ENCODE results near the gene RBM4B.

Gene RBM4B

GRCh38 chr11:66720899-66721470 is 43.3 kb upstream of the RBM4B start:
- TF ChIP-seq Cebpa-rat (IDR thresholded peaks at IDR 0.05), result no peak
- H3K4me2 ChIP-seq, result peak overlapping the region; percentile 41 to 85 (median 74)
- peak overlapping the region in 4 of 11 experiments; percentile 5 to 46 (median 15); a peak in 3 of 22 replicates for H3K9ac ChIP-seq
- H3K9me3 ChIP-seq (replicated peaks in 1 of 11), result no peaks in the 10 kb centered on the region
- peaks cover 16 to 59% (median 48%) of the 10 kb centered on the region in 10 experiments for H3K4me1 ChIP-seq
- H4K20me1 ChIP-seq, result peaks cover 0 to 87% (median 8%) of the 10 kb centered on the region in 11 experiments; a peak in 9 of 22 replicates
- no peak overlapping the region for H3K4me3 ChIP-seq
- H3K27me3 ChIP-seq, result peaks cover 0 to 4% (median 0%) of the 10 kb centered on the region in 11 experiments; a peak in 1 of 22 replicates
- peaks cover 0 to 63% (median 36%) of the 10 kb centered on the region in 11 experiments; a peak in 14 of 22 replicates for H3K36me3 ChIP-seq
- peak overlapping the region in 2 of 11 experiments; percentile 1 to 26; a peak in 1 of 22 replicates for H3K27ac ChIP-seq

GRCh38 chr11:66720223-66720898 is 42.7 kb upstream of the RBM4B start:
- Histone ChIP-seq H3K9me3 (replicated peaks in 1 of 11) (no peaks in the 10 kb centered on the region), H3K27me3 (no peaks in the 10 kb centered on the region), H3K4me3 (no peak overlapping the region), H3K4me2 (peak overlapping the region; percentile 41 to 85 (median 74)), H3K36me3 (peaks cover 0 to 69% (median 42%) of the 10 kb centered on the region in 11 experiments; a peak in 14 of 22 replicates), H3K4me1 (peaks cover 16 to 53% (median 43%) of the 10 kb centered on the region in 10 experiments), H3K27ac (no peak overlapping the region), H4K20me1 (peaks cover 0 to 82% (median 6%) of the 10 kb centered on the region in 11 experiments; a peak in 9 of 22 replicates), H3K9ac (peak overlapping the region in 2 of 11 experiments; percentile 20 to 46; a peak in 1 of 22 replicates)
- no peak for TF ChIP-seq Cebpa-rat (IDR thresholded peaks at IDR 0.05)

- TF ChIP-seq Cebpa-rat (IDR thresholded peaks at IDR 0.05), result no peak
- Histone ChIP-seq H3K4me3 (no peak overlapping the region), H3K9ac (no peak overlapping the region), H3K9me3 (replicated peaks in 1 of 11) (no peaks in the 10 kb centered on the region), H3K4me1 (peaks cover 16 to 42% (median 34%) of the 10 kb centered on the region in 10 experiments), H3K27me3 (no peaks in the 10 kb centered on the region), H4K20me1 (peaks cover 0 to 71% (median 3%) of the 10 kb centered on the region in 11 experiments; a peak in 8 of 22 replicates), H3K36me3 (peaks cover 0 to 69% (median 53%) of the 10 kb centered on the region in 11 experiments; a peak in 15 of 22 replicates), H3K4me2 (no peak overlapping the region), H3K27ac (no peak overlapping the region)
Observed at GRCh38 chr11:66719111-66719872, 41.6 kb upstream of the RBM4B start.

GRCh38 chr11:66718320-66718971 is 40.8 kb upstream of the RBM4B start:
- Histone ChIP-seq H3K27me3 (no peaks in the 10 kb centered on the region), H3K27ac (no peak overlapping the region), H3K9ac (no peak overlapping the region), H3K4me3 (no peak overlapping the region), H3K9me3 (replicated peaks in 1 of 11) (no peaks in the 10 kb centered on the region), H4K20me1 (peaks cover 0 to 62% (median 3%) of the 10 kb centered on the region in 11 experiments; a peak in 8 of 22 replicates), H3K4me2 (no peak overlapping the region), H3K36me3 (peaks cover 0 to 76% (median 61%) of the 10 kb centered on the region in 11 experiments; a peak in 16 of 22 replicates), H3K4me1 (peaks cover 16 to 34% (median 31%) of the 10 kb centered on the region in 10 experiments)
- no peak for TF ChIP-seq Cebpa-rat (IDR thresholded peaks at IDR 0.05)

- Histone ChIP-seq H3K27ac (no peak overlapping the region), H3K4me2 (no peak overlapping the region), H3K9ac (no peak overlapping the region), H3K36me3 (peaks cover 0 to 81% (median 67%) of the 10 kb centered on the region in 11 experiments; a peak in 16 of 22 replicates), H4K20me1 (peaks cover 0 to 57% (median 3%) of the 10 kb centered on the region in 11 experiments; a peak in 8 of 22 replicates), H3K9me3 (replicated peaks in 1 of 11) (no peaks in the 10 kb centered on the region), H3K4me3 (no peak overlapping the region), H3K27me3 (no peaks in the 10 kb centered on the region), H3K4me1 (peaks cover 16 to 34% (median 29%) of the 10 kb centered on the region in 10 experiments)
- no peak for TF ChIP-seq Cebpa-rat (IDR thresholded peaks at IDR 0.05)
Observed at GRCh38 chr11:66717925-66718319, 40.2 kb upstream of the RBM4B start.

GRCh38 chr11:66716996-66717395 is 39.3 kb upstream of the RBM4B start:
- no peaks in the 10 kb centered on the region for H3K9me3 ChIP-seq (replicated peaks in 1 of 11)
- peak overlapping the region in 1 of 11 experiments; percentile 20; a peak in 1 of 22 replicates for H3K4me2 ChIP-seq
- H3K27ac ChIP-seq, result no peak overlapping the region
- no peaks in the 10 kb centered on the region for H3K27me3 ChIP-seq
- H4K20me1 ChIP-seq, result peaks cover 0 to 50% (median 3%) of the 10 kb centered on the region in 11 experiments; a peak in 8 of 22 replicates
- no peak overlapping the region for H3K4me3 ChIP-seq
- H3K9ac ChIP-seq, result no peak overlapping the region
- TF ChIP-seq Cebpa-rat (IDR thresholded peaks at IDR 0.05), result no peak
- peaks cover 0 to 90% (median 75%) of the 10 kb centered on the region in 11 experiments; a peak in 16 of 22 replicates for H3K36me3 ChIP-seq
- H3K4me1 ChIP-seq, result peaks cover 16 to 33% (median 24%) of the 10 kb centered on the region in 10 experiments

GRCh38 chr11:66715346-66716085 is 37.8 kb upstream of the RBM4B start:
- Histone ChIP-seq H3K9ac (no peak overlapping the region), H3K27ac (no peak overlapping the region), H3K4me3 (no peak overlapping the region), H4K20me1 (peaks cover 0 to 35% (median 0%) of the 10 kb centered on the region in 11 experiments; a peak in 7 of 22 replicates), H3K27me3 (no peaks in the 10 kb centered on the region), H3K9me3 (replicated peaks in 1 of 11) (no peaks in the 10 kb centered on the region), H3K36me3 (peaks cover 0 to 100% (median 88%) of the 10 kb centered on the region in 11 experiments; a peak in 16 of 22 replicates), H3K4me1 (peaks cover 6 to 22% (median 18%) of the 10 kb centered on the region in 10 experiments), H3K4me2 (no peak overlapping the region)
- no peak for TF ChIP-seq Cebpa-rat (IDR thresholded peaks at IDR 0.05)
